ENCODE data around the gene SPOCK3.
A peak's percentile ranks its signal among the peaks of the same experiment; 100 is the strongest.
"Not testable (repeated sequence)": the region's sequence is repeated elsewhere in the genome, so short reads cannot be mapped to it uniquely, and the experiment has no call there.

Gene SPOCK3

GRCh38 chr4:167031534-167032156 is 202.6 kb downstream of the SPOCK3 start:
- DNase-seq, result no peak

- DNase-seq, result no peak
These were observed 205.3 kb downstream of the SPOCK3 start for GRCh38 chr4:167028976-167029375.

GRCh38 chr4:167025670-167026069 is 208.6 kb downstream of the SPOCK3 start:
- DNase-seq, result no peak

DNA sequence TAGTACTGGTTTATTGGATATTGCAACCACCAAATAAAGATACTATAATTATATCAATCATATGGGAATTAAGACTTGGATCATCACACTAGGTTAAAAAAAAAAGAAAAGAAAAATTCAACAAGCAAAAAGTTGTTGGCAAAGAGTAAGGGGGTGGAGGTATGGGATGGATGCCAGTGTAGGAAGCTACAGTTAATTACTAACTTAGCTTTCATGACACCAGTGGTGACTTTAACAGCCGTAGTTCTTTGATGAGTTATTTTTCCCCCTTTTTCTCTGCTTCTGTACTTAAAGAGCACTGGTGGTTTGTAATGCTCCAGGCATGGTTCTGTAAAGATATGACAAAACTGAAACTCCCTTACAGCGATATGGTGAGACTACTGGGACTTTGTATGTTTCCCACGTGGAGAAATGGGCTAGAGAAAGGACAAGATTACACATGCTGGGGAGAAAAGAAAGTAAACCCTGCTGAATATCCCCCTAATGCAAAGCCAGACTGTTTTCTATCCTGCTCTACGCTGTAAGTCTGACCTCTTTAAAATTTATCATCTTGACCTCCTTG is 210.8 kb downstream of the SPOCK3 start:
- DNase-seq, result no peak

GRCh38 chr4:167021545-167022155 is 212.6 kb downstream of the SPOCK3 start:
- peak; percentile 40 for DNase-seq

- DNase-seq, result no peak
These were observed 213.9 kb downstream of the SPOCK3 start for GRCh38 chr4:167020410-167020809.

GRCh38 chr4:167014944-167015343 is 219.3 kb downstream of the SPOCK3 start:
- no peak for DNase-seq

DNA sequence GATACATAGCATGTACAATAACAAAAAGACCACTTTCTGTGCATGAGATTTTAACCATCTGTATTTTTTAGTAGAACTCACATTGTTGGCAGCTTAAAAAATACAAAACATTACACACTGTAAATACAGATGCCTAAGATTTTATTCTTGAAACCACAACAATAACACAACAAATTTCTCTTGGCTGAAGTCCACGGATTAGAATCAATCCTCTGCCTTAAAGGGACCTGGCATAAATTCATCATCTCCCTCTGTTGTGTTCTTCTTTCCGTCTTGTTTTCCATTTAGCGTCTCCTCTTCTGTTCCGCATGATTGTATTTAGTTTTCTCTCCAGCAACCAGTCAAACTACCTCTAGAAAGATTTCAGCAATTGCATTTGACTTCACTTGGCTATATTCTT is 231.0 kb downstream of the SPOCK3 start:
- no peak for DNase-seq

GRCh38 chr4:167000141-167000852 is 234.0 kb downstream of the SPOCK3 start:
- no peak for DNase-seq

DNA sequence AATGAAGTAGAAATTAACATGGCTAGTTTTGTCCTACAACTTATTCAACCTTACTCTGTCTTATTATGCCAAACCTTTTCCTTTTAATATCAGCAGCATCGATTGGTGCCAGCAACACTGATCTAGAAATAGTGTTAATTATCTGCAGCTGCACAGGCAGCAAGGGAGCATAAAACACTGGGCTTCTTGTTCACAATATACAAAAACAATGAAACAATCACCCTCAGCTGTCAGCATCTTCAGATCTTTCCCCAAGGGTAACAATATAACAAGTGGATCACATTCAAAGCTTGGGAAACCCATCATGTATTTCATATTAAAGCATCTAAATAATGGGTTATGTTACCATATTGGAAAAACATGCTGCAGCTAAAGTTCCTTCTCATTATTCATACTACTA is 238.1 kb downstream of the SPOCK3 start:
- DNase-seq, result no peak

DNA sequence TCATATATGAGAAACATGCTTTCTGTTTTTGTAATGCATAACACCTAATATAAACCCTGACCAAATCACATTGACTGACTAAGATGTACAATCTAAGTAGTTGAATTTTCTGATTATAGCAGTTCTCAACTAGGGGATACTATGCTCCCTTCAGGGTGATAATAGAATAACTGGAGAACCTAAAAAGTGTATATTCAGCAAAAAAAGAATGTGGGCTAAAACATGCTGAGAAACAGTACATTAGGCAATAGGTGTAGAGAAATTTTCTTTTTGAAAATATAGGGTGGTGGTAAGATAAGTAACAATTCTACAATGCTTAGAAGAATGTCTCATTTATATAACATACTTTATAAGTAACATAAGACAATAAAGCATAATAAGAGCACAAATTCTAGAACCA is 239.6 kb downstream of the SPOCK3 start:
- no peak for DNase-seq

GRCh38 chr4:166991006-166991561 is 243.2 kb downstream of the SPOCK3 start:
- no peak for DNase-seq

DNA sequence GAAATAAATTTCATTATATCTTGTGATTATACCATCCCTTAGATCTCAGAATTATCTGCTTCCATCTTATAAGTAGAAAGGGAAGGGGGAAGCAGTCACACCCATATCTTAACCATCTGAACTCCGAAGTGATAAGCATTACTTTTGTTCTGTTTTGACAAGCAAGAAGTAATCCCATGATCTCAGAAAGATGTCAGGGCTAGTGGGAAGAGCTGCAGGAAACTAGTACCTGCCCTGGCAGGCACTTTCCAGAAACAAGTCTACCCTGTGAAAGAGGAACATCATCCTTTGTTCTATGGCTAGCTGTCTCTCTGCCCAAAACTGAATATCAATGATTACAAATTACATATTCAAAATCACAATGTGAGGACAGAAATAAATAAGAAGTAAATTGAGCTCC is 244.4 kb downstream of the SPOCK3 start:
- no peak for DNase-seq

DNA sequence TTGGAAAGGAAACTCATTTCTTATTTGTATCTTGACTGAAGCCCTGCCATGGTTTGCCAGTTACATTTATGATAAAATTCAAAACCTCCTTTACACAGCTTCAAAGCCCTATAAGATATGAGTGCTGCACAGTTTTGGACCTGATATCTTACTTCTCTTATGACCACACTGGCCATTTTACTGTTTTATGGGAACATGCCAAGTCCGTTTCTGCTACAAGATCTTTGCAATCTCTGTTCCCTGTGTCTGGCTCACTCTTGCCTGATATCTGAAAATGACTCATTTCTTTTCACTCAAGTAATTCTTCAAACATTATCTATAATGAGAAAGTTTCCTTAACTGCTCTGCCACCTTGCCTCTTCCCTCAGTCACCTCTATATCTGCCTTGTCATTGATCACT is 247.3 kb downstream of the SPOCK3 start:
- no peak for DNase-seq

GRCh38 chr4:166981847-166982246 is 252.4 kb downstream of the SPOCK3 start:
- no peak for DNase-seq

GRCh38 chr4:166980419-166980818 is 253.9 kb downstream of the SPOCK3 start:
- DNase-seq, result no peak

GRCh38 chr4:166977596-166977995 is 256.7 kb downstream of the SPOCK3 start:
- DNase-seq, result no peak

GRCh38 chr4:166972071-166972470 is 262.2 kb downstream of the SPOCK3 start:
- DNase-seq, result no peak

DNA sequence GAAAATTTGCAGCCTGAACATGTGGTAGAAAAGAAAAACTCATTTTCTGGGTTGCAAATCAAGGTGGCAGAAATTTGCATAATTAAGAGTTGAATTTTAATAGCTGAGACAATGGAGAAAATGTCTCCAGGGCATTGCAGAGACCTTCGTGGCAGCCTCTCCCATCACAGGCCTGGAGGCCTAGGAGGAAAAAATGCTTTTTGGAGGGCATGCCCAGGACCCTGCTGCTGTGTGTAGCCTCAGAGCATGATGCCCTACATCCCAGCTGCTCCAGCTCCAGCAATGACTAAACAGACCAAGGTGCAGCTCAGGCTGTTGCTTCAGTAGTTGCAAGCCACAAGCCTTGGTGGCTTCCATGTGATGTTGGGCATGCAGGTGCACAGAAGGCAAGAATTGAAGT is 266.1 kb downstream of the SPOCK3 start:
- not testable (repeated sequence) for DNase-seq

DNA sequence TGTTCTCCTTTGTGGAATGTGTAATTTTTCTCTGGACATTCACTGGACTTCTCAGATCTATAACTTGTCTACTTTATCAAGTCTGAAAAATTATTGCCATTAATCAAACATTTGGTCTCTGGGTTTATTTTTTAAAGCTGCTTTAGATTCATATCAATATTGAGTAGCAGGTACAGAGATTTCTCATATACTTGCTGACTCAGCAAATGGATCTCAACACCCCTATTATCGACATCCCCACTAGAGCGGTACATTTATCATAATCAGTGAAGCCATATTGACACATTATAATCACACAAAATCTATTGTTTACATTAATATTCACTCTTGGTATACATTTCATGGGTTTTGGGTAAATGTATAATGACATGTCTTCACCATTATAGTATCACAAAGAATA is 268.7 kb downstream of the SPOCK3 start:
- DNase-seq, result no peak

DNA sequence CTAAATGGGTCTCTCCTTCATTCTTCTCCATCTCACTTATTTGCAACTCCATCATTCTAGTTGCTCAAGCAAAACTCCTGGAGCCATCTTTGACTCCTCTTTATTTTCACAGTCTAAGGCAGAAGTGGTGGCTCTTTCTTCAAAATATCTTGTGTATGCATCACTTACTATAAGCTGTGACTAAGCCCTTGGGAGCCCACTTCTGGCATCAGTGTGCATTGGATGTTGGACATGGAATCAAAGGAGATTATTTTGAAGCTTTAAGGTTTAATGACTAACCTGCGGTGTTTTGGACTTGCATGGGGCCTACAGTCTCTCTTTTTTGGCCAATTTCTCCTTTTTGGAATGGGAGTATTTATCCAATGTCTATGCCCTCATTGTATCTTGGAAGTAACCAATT is 276.8 kb downstream of the SPOCK3 start:
- DNase-seq, result no peak

- DNase-seq, result no peak
These were observed 277.8 kb downstream of the SPOCK3 start for GRCh38 chr4:166956484-166956883.

DNA sequence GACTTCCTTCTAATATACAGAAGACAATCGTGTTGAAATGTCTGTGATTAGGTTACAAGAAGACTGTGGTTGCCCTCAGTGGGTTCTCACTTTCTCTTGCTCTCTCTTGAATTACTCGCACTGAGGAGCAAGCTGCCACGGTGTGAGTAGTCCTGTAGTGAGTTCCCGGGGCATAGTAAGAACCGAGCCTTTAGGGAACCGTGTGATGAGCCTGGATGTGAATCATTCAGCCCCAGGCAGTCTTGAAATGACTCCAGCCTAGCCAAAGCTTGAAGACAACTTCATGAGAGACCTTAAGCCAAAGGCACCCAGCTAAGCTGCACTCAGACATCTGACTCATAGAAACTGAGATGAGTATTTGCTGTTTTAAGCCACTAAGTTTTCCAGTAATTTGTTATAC is 292.7 kb downstream of the SPOCK3 start:
- DNase-seq, result no peak

DNA sequence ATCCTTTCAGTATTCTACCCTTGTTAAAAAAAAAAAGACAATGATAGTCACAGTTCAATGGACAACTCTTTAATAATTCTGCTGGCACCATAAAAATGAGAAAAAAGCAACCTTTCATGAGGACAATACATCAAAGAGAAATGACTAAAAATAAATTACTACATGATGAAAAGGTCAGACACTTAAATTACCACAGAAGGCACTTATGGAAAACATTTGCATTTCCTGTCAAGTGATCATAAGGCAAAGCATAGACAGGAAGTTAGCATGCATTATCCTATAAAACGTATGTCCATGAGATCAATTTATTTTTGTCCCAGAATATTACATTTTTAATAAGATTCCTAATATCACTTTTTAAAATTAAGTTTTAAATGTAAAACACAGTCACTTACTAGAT is 303.8 kb downstream of the SPOCK3 start:
- DNase-seq, result no peak

All from CD4-positive, alpha-beta T cell treated with Interleukin-12 subunit alpha and Interleukin-12 subunit beta, for 1 hour (primary cell).